ENCODE measurements around the gene C22orf23.

Gene C22orf23

GRCh38 chr22:37953437-37954179 is at the start of gene C22orf23, which contains the start of gene POLR2F:
TSS of gene C22orf23 (minus strand) at chr22:37953601. CDS start at chr22:37953149, 452 bp downstream.
TSS of gene POLR2F (plus strand) at chr22:37953699. CDS start at chr22:37953788, 89 bp downstream.
- DNase-seq: peak; percentile 96

- DNase-seq: peak in 1 of 2 donors; percentile 5
Observed at GRCh38 chr22:37999640-38000272, 46.4 kb upstream of the C22orf23 start.

GRCh38 chr22:37999236-37999635 is 45.8 kb upstream of the C22orf23 start:
- no peak for DNase-seq

GRCh38 chr22:37998543-37998942 is 45.1 kb upstream of the C22orf23 start:
- no peak for DNase-seq

GRCh38 chr22:37996515-37997246 is 43.3 kb upstream of the C22orf23 start:
- DNase-seq: no peak

GRCh38 chr22:37996079-37996478 is 42.7 kb upstream of the C22orf23 start:
- DNase-seq: peak; percentile 6 to 18

- DNase-seq: no peak
Observed at GRCh38 chr22:37995460-37995859, 42.1 kb upstream of the C22orf23 start.

GRCh38 chr22:37994982-37995381 is 41.6 kb upstream of the C22orf23 start:
- no peak for DNase-seq

GRCh38 chr22:37994049-37994448 is 40.6 kb upstream of the C22orf23 start:
- peak; percentile 23 to 37 for DNase-seq

GRCh38 chr22:37991731-37992442 is 38.5 kb upstream of the C22orf23 start:
- no peak for DNase-seq

- no peak for DNase-seq
Observed at GRCh38 chr22:37990862-37991261, 37.5 kb upstream of the C22orf23 start.

- no peak for DNase-seq
Observed at GRCh38 chr22:37990301-37990700, 36.9 kb upstream of the C22orf23 start.

GRCh38 chr22:37989146-37990045 is 36.0 kb upstream of the C22orf23 start:
- DNase-seq: no peak

GRCh38 chr22:37986371-37986770 is 33.0 kb upstream of the C22orf23 start:
- no peak for DNase-seq

GRCh38 chr22:37985751-37986281 is 32.4 kb upstream of the C22orf23 start:
- no peak for DNase-seq

GRCh38 chr22:37985050-37985585 is 31.7 kb upstream of the C22orf23 start:
- DNase-seq: no peak

- no peak for DNase-seq
Observed at GRCh38 chr22:37983860-37984791, 30.7 kb upstream of the C22orf23 start, which contains the start of gene SOX10. TSS of gene SOX10 (minus strand) at chr22:37984555. CDS start at chr22:37983784, 771 bp downstream.

GRCh38 chr22:37982938-37983859 is 29.8 kb upstream of the C22orf23 start:
- no peak for DNase-seq

Measured in CD4-positive, alpha-beta T cell treated with Interleukin-1 beta for 1 hour (primary cell).